GM19455 (cell line): ENCODE data around the gene MAML2.

Experiments
- ATAC-seq: cut with Tn5 transposase; IDR thresholded peaks from one replicate; pipeline ENCODE4 v1.9.1; 2021; ENCODE audit not compliant: unreplicated experiment

Gene MAML2

GRCh38 chr11:95930948-95931347 lies 412.0 kb downstream of the MAML2 start:
- ATAC-seq = no peak

GRCh38 chr11:95926726-95927125 lies 416.3 kb downstream of the MAML2 start:
- no peak for ATAC-seq
